ENCODE results near the gene PDE7B. TPM values are rescaled to one million over a fixed set of nuclear protein-coding genes. Genes with fewer than 3 reads are reported as not detected.

Gene PDE7B
- total RNA-seq, 3 donors from 2014 or later = 2.1 to 4.0 (median 2.2) TPM

DNA sequence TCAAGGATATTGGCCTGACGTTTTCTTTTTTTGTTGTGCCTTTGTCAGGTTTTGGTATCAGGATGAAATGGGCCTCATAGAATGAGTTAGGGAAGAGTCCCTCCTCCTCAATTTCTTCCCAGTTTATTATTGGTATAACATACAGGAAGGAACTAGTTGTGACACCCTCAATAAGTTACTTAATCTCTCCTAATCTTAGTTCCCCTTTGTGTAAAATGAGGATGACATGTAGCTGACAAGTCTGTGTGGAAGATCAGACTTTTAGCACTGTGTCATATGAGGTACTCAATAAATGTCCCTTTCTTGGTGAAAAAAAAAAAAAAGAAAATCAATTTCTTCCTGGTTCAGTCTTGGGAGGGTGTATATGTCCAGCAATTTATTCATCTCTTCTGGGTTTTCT, 155.8 kb downstream of the PDE7B start:
- DNase-seq (no peak), ATAC-seq (no peak)
- H3K4me1 ChIP-seq (ENCODE audit: low read depth) = no peaks in the 10 kb centered on the region
- peaks cover 8% of the 10 kb centered on the region for H3K9me3 ChIP-seq
- TF ChIP-seq, protein P1, sequence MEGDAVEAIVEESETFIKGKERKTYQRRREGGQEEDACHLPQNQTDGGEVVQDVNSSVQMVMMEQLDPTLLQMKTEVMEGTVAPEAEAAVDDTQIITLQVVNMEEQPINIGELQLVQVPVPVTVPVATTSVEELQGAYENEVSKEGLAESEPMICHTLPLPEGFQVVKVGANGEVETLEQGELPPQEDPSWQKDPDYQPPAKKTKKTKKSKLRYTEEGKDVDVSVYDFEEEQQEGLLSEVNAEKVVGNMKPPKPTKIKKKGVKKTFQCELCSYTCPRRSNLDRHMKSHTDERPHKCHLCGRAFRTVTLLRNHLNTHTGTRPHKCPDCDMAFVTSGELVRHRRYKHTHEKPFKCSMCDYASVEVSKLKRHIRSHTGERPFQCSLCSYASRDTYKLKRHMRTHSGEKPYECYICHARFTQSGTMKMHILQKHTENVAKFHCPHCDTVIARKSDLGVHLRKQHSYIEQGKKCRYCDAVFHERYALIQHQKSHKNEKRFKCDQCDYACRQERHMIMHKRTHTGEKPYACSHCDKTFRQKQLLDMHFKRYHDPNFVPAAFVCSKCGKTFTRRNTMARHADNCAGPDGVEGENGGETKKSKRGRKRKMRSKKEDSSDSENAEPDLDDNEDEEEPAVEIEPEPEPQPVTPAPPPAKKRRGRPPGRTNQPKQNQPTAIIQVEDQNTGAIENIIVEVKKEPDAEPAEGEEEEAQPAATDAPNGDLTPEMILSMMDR (IDR thresholded peaks at IDR 0.05) = no peak
- intact Hi-C loops (cut with DNase I, micrococcal nuclease) = no loop called here
- H3K36me3 ChIP-seq (ENCODE audit: low read depth) = no peaks in the 10 kb centered on the region
- no peak overlapping the region for H3K4me3 ChIP-seq

DNA sequence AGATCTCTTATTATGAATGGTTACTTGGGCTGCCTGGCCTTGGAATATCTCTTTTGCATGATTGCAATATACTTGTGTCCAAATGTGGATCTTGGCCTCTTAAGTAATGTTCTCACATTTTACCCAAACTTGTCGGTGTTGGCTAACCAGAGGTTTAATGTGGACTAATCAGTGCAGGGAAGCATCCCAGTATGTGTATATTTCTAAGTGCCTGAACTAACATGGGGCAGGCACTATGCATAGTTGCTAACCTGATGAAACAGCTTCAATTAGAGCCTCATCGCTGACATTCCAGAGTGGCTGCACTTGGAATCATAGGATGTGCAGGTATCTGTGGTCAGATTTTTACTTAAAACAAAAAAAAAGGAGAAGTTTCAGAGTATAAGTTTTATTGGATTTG, 160.0 kb downstream of the PDE7B start:
- Histone ChIP-seq H3K36me3 (ENCODE audit: low read depth) (no peaks in the 10 kb centered on the region), H3K9me3 (peaks cover 4% of the 10 kb centered on the region), H3K4me3 (no peak overlapping the region), H3K4me1 (ENCODE audit: low read depth) (no peaks in the 10 kb centered on the region)
- ATAC-seq = no peak
- intact Hi-C loops (cut with DNase I, micrococcal nuclease) = no loop called here
- TF ChIP-seq, protein P1 (IDR thresholded peaks at IDR 0.05) = no peak
- no peak for DNase-seq

DNA sequence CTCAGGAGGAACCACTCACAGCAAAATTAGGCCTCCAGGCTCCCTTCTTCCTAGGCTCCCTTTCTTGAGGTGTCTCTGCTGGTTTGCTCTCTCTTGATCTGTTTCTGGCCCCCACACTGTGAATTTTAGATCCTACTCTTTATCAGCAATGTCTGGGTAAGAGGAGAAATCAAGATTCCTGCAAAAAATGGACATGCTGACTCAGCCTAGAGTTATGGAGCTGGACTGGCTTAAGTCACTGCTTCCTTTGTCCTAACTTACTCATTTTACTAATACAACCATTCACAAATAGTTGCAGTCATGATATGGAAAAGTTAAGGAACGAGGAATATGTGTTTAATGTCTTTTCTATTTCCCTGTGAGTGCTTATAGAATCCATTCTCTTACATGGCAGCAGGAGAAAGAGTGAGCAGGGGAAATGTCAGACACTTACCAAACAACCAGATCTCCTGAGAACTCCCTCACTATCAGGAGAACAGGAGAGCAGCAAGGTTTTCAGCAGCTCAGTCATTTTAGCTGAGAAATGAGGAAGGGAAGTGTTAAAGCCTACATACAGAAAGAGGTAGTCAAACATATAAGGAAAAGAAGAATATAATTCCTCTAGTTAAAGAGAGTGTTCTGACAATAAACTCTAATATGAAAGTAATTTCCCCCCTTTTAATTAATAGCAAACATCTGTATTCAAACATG, 160.8 kb downstream of the PDE7B start:
- TF ChIP-seq, protein P1 (IDR thresholded peaks at IDR 0.05) = no peak
- ATAC-seq (no peak), DNase-seq (no peak)
- H3K9me3 ChIP-seq = no peaks in the 10 kb centered on the region
- H3K4me3 ChIP-seq = no peak overlapping the region
- H3K4me1 ChIP-seq (ENCODE audit: low read depth) = no peaks in the 10 kb centered on the region
- intact Hi-C loops (cut with DNase I, micrococcal nuclease) = no loop called here
- no peaks in the 10 kb centered on the region for H3K36me3 ChIP-seq (ENCODE audit: low read depth)

DNA sequence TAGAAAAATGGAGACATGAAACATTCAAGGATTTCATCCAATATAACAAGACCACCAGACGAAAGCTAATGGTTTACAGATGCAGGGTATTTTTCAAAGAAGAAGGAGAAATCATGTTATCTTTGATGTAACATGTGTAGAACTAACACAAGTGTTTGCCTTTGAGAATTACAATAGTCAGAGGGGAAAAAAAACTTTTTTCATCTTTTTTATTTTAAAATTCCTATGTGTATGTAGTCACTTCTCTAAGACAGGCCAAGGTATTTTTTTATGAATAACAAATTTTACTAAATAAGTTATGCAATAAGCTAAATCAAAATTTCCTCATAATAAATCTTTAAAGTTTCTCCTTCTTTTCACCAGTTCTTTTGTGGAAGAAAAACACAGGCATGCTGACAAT, 161.4 kb downstream of the PDE7B start:
- TF ChIP-seq, protein P1 (IDR thresholded peaks at IDR 0.05) = no peak
- Histone ChIP-seq H3K4me1 (ENCODE audit: low read depth) (no peaks in the 10 kb centered on the region), H3K36me3 (ENCODE audit: low read depth) (no peaks in the 10 kb centered on the region), H3K9me3 (no peaks in the 10 kb centered on the region), H3K4me3 (no peak overlapping the region)
- DNase-seq (no peak), ATAC-seq (no peak)
- intact Hi-C loops (cut with DNase I, micrococcal nuclease) = no loop called here

DNA sequence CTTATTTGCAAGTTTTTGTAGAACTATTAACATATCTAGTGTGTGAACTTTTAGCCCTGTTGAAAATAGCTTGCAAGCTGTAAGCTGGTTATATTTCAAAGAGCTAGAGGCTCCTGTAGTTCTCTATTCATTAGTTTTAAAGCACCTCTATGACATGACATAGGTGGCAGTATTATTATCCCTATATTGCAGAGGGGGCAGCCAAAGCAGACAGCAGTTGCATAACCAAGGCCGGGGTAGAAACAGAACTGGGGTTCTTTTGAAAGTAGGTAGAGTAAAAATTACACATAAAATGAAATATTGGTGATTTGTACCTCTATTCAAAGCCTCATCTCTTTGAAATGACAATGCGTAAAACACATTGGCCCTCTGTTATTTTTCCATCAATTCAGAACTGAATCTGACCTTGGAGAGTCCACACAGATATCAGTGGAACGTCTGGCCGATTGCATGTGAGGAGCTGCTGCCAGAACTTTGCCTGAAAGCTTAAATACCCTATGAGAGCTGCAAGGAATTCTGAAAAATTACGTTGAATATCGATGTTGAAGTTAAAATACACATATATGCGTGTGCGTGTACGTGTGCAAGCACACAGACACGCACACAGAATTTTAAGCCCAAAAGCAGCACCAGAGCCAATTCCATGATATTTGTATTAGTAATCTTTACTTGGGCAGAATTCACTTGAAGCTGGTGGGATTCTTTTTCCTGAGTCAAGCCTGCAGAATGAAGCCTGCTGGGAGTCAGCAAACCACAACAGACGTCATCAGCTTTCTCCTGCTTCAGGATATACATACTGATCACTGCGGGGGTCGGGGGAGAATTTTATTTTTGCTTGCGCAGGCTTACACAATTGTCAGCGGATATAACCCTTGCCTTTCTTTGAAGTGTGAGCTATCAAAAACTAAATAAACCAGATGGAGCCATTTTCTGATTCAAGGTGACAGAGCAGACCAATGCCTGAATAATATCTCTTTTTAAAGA, 163.2 kb downstream of the PDE7B start:
- intact Hi-C loops (cut with DNase I, micrococcal nuclease) = no loop called here
- no peaks in the 10 kb centered on the region for H3K36me3 ChIP-seq (ENCODE audit: low read depth)
- TF ChIP-seq, protein P1 (IDR thresholded peaks at IDR 0.05) = no peak
- H3K9me3 ChIP-seq = no peaks in the 10 kb centered on the region
- no peak overlapping the region for H3K4me3 ChIP-seq
- ATAC-seq = no peak
- DNase-seq = no peak
- no peaks in the 10 kb centered on the region for H3K4me1 ChIP-seq (ENCODE audit: low read depth)

Measured in mucosa of descending colon (tissue), 3 donors.